ENCODE data around the gene LGALS9.
"Not testable (repeated sequence)": the region's sequence is repeated elsewhere in the genome, so short reads cannot be mapped to it uniquely, and the experiment has no call there.

DNA sequence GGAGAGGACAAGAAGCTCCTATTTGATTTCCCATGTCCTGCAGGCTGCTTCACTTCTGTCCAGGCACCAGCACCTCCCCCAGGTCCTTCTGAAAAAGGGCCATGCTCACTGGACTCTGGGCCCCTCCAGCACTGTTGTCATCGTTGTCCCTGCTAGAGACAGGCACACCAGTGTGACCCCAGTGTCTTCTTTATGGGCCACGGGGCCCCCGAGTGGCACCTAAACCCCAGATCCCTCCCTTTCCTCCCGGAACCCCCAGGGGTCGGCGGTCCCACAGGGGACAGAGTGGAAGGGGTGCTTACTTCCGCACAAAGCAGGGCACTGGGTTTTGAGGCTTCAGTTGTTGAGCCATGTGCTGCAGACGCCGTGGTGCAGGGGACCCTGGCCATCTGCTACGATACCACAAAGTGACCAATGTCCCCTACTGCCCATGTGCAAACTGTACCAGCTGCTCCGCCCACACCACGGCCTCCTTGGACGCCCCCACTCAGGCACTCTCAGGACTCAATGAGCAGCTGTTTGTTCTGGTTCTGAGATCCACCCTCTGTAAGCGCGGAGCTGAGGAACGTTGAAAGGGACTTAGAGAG is 24.6 kb downstream of the LGALS9 start:
- TF ChIP-seq CTCF (optimal IDR thresholded peaks at IDR 0.05 in 1 of 3, IDR thresholded peaks at IDR 0.05 in 1 of 3, conservative IDR thresholded peaks at IDR 0.05 in 1 of 3; ENCODE audit: extremely low read depth in 1 of 3, insufficient read depth in 2 of 3, low read length in 3 of 3); EZH2 (IDR thresholded peaks at IDR 0.05; ENCODE audit: low read length): not testable (repeated sequence)

Measured in keratinocyte (primary cell).